Chondrocyte (in vitro differentiated cells): ENCODE measurements around the gene STARD10. TPM values are rescaled to one million over a fixed set of nuclear protein-coding genes. Genes with fewer than 3 reads are reported as not detected.

Experiments used
- DNase-seq: peaks from one replicate; pipeline ENCODE4 v3.0.0; 2021; ENCODE audit warnings: mixed read lengths, low spot score
- H3K27ac Mint-ChIP-seq: one replicate; pipeline ENCODE4 v1.8.0; 2021; ENCODE audit warnings: mild to moderate bottlenecking, moderate library complexity, mixed read lengths; ENCODE audit not compliant: unreplicated experiment
- H3K27me3 Mint-ChIP-seq: 2 replicates; pipeline ENCODE4 v1.8.0; 2021; ENCODE audit warnings: low read depth, mixed read lengths
- H3K36me3 Mint-ChIP-seq: 2 replicates; pipeline ENCODE4 v1.8.0; 2021; ENCODE audit warnings: low read depth, mixed read lengths
- H3K4me1 Mint-ChIP-seq: 2 replicates; pipeline ENCODE4 v1.8.0; 2021; ENCODE audit warnings: low read depth, mild to moderate bottlenecking, mixed read lengths
- H3K4me3 Mint-ChIP-seq: one replicate; pipeline ENCODE4 v1.8.0; 2021; ENCODE audit warnings: mild to moderate bottlenecking, moderate library complexity, mixed read lengths; ENCODE audit not compliant: unreplicated experiment
- H3K9me3 Mint-ChIP-seq: 2 replicates; pipeline ENCODE4 v1.8.0; 2021; ENCODE audit warnings: low read depth, mixed read lengths
- CTCF ChIP-seq: fragments of 200-600 bp; sonication (generic); IDR thresholded peaks from 2 replicates; pipeline ENCODE4 v1.5.0; 2021; ENCODE audit warnings: antibody characterized with exemption, mild to moderate bottlenecking, moderate library complexity
- total RNA-seq: library from RNA; stranded (reverse); gene quantifications from 3 replicates; pipeline ENCODE4 v1.2.1, GENCODE V29; 2021

Gene STARD10
- total RNA-seq, 1 donor from 2014 or later = 79.4 TPM

GRCh38 chr11:72755713-72756285 is 38.0 kb downstream of the STARD10 start:
- no peak for DNase-seq
- H3K9me3 Mint-ChIP-seq = peaks cover 4% of the 10 kb centered on the region
- peaks cover 39% of the 10 kb centered on the region for H3K4me1 Mint-ChIP-seq
- TF ChIP-seq CTCF = no peak
- no peak overlapping the region for H3K27ac Mint-ChIP-seq
- no peak overlapping the region for H3K4me3 Mint-ChIP-seq
- peaks cover 32% of the 10 kb centered on the region for H3K36me3 Mint-ChIP-seq
- H3K27me3 Mint-ChIP-seq = no peaks in the 10 kb centered on the region

DNA sequence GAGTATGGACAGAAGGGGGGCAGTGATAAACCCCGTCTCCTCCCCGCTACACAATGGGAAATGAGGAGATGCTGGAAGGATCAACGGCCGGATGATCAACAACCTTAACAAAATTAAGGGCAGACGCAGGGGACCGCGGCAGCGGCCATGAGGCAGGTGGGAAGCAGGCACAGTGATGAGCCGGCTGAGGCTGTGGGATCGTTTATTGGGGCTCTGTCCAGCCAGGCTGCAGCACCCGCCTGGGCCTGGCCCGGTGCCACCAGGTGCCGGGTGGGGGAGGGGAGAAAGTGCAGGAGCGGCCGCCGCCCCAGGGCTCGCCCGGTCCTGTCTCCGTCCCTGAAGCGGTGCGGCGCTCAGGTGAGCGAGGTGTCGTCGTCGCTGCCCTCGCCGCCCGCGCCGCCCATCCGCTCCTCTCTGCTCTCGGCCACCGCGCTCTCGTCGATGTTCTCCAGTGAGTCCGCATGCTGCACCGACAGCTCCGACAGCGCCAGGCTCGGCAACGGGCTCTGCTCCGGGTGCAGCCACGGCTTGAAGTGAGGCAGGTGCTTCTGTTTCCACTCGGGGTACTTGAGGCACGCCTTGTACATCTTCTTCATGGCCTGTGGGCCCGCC is 39.2 kb downstream of the STARD10 start:
- Mint-ChIP-seq H3K9me3 (no peaks in the 10 kb centered on the region), H3K36me3 (peaks cover 28% of the 10 kb centered on the region), H3K4me1 (peaks cover 39% of the 10 kb centered on the region), H3K27me3 (no peaks in the 10 kb centered on the region), H3K4me3 (no peak overlapping the region), H3K27ac (no peak overlapping the region)
- TF ChIP-seq CTCF = no peak
- DNase-seq = no peak

GRCh38 chr11:72754149-72754543 is 39.7 kb downstream of the STARD10 start:
- TF ChIP-seq CTCF = no peak
- Mint-ChIP-seq H3K9me3 (no peaks in the 10 kb centered on the region), H3K27me3 (no peaks in the 10 kb centered on the region), H3K27ac (no peak overlapping the region), H3K4me1 (peaks cover 34% of the 10 kb centered on the region), H3K36me3 (peaks cover 28% of the 10 kb centered on the region), H3K4me3 (no peak overlapping the region)
- DNase-seq = no peak

DNA sequence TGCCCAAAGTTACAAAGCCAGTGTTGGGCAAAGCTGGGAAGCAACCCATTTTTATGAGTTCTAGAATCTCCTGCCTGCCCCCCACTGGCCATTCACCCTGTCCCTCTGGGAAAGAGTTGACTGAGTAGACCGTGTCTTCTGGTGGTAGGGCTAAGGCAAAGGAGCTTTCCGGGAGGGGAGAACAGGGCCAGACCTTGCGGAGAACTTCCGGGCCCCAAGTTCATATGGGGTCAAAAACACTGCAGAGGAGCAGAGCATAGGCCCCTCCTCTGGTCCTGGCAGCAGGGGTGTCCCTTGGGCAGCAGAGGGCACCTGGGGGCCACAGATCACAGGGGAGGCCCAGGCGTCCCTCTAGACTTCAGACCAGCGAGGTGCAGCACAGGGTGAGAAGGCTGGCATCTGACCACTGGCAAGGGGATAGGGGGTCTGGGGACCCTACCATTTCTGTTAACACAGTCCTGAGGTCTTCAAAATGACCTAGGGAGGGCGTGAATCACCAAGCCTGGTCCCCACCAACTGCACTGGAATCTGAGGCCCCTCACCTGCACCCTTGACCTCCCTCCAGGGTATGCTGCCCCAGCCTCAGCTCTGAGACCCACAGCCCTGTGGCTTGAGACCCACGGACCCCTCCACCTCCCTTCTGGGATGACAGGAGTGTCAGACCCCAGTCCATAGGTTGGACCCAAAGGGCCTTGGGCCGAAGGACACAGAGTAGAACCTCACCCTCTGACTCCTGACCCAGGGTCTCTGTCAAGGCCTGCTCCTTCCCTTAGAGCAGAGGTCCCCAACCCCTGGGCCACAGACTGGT is 40.3 kb downstream of the STARD10 start:
- Mint-ChIP-seq H3K27ac (no peak overlapping the region), H3K9me3 (no peaks in the 10 kb centered on the region), H3K4me3 (no peak overlapping the region), H3K36me3 (peaks cover 22% of the 10 kb centered on the region), H3K27me3 (no peaks in the 10 kb centered on the region), H3K4me1 (peaks cover 28% of the 10 kb centered on the region)
- peak; percentile 23 for TF ChIP-seq CTCF
- no peak for DNase-seq

DNA sequence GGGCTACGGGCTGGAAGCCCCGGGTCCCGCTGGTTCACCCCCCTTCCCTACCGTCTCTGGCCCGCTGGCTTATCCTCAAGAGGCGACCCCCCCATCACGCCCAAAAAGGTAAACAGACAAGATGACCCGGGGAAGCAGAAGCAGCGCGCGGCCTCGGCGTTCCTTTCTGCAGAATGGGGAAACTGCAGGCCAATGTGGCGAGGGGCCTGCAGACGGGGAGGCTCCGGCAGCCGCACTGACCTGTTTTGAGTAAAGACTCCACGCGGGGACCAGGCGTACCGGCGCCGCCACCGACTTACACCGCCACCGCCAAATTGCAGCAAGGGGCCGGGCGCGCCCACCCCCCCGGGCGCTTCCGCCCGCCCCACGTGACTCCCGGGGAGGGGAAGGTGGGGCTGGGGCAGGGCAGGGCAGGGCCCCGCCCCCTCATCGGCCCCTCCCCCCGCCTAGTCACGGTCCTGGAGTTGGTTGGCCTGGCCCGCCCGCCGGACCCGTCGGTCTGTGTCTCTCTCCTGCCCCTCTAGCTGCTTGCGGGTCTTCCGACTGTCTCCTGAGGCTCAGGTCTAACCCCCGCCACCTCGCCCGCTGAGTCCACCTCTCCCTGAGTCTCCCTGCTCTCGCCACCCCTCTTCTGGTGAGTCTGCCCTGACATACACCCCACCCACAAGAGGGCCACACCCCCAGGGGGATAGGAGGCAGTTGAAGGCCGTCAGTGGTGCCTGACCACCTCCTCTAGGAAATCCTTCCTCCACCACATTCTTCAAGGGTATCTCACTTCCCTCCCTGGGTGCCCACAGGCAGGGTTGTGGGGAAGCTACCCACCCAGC is 41.5 kb downstream of the STARD10 start, which contains the start of gene ARAP1:
ARAP1 (minus strand) TSS at position 321 of the 827 bp plus-strand sequence. CDS start 25,280 bp downstream, outside the sequence.
- TF ChIP-seq CTCF = no peak
- Mint-ChIP-seq H3K4me1 (peaks cover 26% of the 10 kb centered on the region), H3K4me3 (peak within 1 kb of the TSS; percentile 96), H3K27me3 (no peaks in the 10 kb centered on the region), H3K36me3 (peaks cover 18% of the 10 kb centered on the region), H3K9me3 (no peaks in the 10 kb centered on the region), H3K27ac (peak within 1 kb of the TSS; percentile 91)
- DNase-seq = no peak
